ENCODE results near the gene HSD17B11.
"Not testable (repeated sequence)": the region's sequence is repeated elsewhere in the genome, so short reads cannot be mapped to it uniquely, and the experiment has no call there.

HSD17B11 gene

DNA sequence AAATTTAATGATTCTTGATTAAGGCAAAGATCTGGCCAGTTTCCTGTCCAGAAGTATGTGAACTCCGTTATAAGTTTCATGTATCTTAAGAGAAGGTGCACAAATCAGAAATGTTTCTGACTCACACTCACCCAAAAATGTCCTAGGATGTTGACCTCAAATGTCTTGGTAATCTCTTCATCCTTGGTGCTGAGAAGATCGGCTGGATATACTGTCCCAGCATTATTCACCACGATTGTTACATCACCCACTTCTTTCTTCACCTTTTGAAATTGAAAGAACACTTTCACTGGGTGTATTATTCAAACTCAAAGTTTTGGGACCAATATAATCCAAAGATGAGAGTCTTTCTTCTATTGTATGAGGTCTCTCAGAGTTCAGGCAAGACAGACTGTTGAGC lies 74.0 kb downstream of the HSD17B11 start:
- no peak for TF ChIP-seq SUZ12 (IDR thresholded peaks at IDR 0.05; ENCODE audit: extremely low read depth, insufficient read depth, insufficient read length)
- no peak for TF ChIP-seq YY1 (IDR thresholded peaks at IDR 0.05; ENCODE audit: insufficient read depth, insufficient read length)
- TF ChIP-seq ZNF274 (IDR thresholded peaks at IDR 0.05; ENCODE audit: low read depth, low read length), result no peak
- Histone ChIP-seq H3K36me3 (ENCODE audit: insufficient read depth, insufficient read length, low read length) (no peaks in the 10 kb centered on the region), H3K4me1 (ENCODE audit: insufficient read depth, insufficient read length) (no peaks in the 10 kb centered on the region), H3K4me3 (ENCODE audit: insufficient read length, low read depth) (no peak overlapping the region), H3K9me3 (ENCODE audit: insufficient read depth, low read length) (no peaks in the 10 kb centered on the region), H3K27me3 (ENCODE audit: insufficient read depth, insufficient read length) (no peaks in the 10 kb centered on the region), H3K9ac (ENCODE audit: insufficient read length, low read depth) (no peak overlapping the region)
- no peak for DNase-seq (ENCODE audit: low read depth, low spot score)

DNA sequence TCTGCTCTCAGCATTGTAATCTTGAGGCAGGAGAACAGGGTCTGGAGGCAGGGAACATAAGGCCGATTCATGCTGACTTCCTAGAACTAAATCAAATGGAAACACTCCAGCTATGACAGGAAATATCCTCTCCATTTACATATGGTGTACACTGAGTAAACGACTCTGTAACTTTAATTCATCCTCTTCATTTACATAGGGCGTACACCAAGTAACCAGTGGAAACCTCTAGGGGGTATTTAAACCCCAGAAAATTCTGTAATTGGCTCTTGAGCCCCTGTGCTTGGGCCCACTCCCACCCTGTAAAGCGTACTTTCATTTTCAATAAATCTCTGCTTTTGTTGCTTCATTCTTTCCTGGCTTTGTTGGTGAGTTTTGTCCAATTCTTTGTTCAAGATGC lies 76.0 kb downstream of the HSD17B11 start:
- DNase-seq (ENCODE audit: low read depth, low spot score); H3K36me3 ChIP-seq (ENCODE audit: insufficient read depth, insufficient read length, low read length); H3K9ac ChIP-seq (ENCODE audit: insufficient read length, low read depth); H3K9me3 ChIP-seq (ENCODE audit: insufficient read depth, low read length); H3K27me3 ChIP-seq (ENCODE audit: insufficient read depth, insufficient read length); H3K4me1 ChIP-seq (ENCODE audit: insufficient read depth, insufficient read length); H3K4me3 ChIP-seq (ENCODE audit: insufficient read length, low read depth): not testable (repeated sequence)

DNA sequence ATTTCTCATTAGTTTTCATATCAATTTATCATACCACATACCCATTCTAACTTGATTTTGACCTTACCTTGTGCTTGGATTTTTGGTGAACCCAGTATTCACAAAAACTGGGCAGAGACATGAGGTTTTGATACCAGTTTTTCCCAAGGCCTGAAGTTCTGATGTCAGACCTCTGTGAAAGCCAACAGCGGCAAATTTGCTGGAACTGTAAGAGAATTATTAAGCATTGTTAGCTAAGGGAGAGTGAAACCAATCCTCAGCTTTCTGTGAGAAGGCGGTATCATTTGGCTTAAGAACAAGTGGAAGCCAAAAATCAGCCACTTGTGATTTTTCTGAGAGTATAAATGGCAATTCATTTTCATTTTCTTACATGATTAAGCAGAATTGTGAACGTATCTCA lies 77.2 kb downstream of the HSD17B11 start:
- TF ChIP-seq ZNF274 (IDR thresholded peaks at IDR 0.05; ENCODE audit: low read depth, low read length), result no peak
- TF ChIP-seq SUZ12 (IDR thresholded peaks at IDR 0.05; ENCODE audit: extremely low read depth, insufficient read depth, insufficient read length), result no peak
- no peak for TF ChIP-seq YY1 (IDR thresholded peaks at IDR 0.05; ENCODE audit: insufficient read depth, insufficient read length)
- H3K9me3 ChIP-seq (ENCODE audit: insufficient read depth, low read length), result no peaks in the 10 kb centered on the region
- no peaks in the 10 kb centered on the region for H3K36me3 ChIP-seq (ENCODE audit: insufficient read depth, insufficient read length, low read length)
- H3K9ac ChIP-seq (ENCODE audit: insufficient read length, low read depth), result no peak overlapping the region
- DNase-seq (ENCODE audit: low read depth, low spot score), result no peak
- H3K4me3 ChIP-seq (ENCODE audit: insufficient read length, low read depth), result no peak overlapping the region
- no peaks in the 10 kb centered on the region for H3K4me1 ChIP-seq (ENCODE audit: insufficient read depth, insufficient read length)
- no peaks in the 10 kb centered on the region for H3K27me3 ChIP-seq (ENCODE audit: insufficient read depth, insufficient read length)

DNA sequence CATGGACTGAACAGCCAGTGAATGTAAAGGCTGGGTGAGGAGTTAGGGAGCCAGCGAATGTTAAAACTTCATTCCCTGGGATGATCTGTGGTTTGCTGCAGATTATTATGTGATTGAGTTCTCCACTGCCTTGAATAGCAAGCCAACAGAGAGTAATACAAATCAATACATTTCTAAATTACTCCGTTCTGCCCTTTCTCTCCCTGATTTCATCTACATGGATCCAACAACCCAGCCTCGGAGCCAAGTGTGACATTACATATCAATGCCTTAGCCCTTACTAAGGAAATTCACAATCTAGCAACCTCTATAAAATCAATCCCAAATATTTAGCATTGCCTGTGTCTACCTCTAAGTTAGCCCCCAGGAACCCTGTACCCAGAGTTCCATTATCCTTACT lies 79.3 kb downstream of the HSD17B11 start:
- DNase-seq (ENCODE audit: low read depth, low spot score), result no peak
- Histone ChIP-seq H3K9me3 (ENCODE audit: insufficient read depth, low read length) (no peaks in the 10 kb centered on the region), H3K4me3 (ENCODE audit: insufficient read length, low read depth) (no peak overlapping the region), H3K27me3 (ENCODE audit: insufficient read depth, insufficient read length) (no peaks in the 10 kb centered on the region), H3K4me1 (ENCODE audit: insufficient read depth, insufficient read length) (no peaks in the 10 kb centered on the region), H3K9ac (ENCODE audit: insufficient read length, low read depth) (no peak overlapping the region), H3K36me3 (ENCODE audit: insufficient read depth, insufficient read length, low read length) (no peaks in the 10 kb centered on the region)
- TF ChIP-seq YY1 (IDR thresholded peaks at IDR 0.05; ENCODE audit: insufficient read depth, insufficient read length) (no peak), ZNF274 (IDR thresholded peaks at IDR 0.05; ENCODE audit: low read depth, low read length) (no peak), SUZ12 (IDR thresholded peaks at IDR 0.05; ENCODE audit: extremely low read depth, insufficient read depth, insufficient read length) (no peak)

DNA sequence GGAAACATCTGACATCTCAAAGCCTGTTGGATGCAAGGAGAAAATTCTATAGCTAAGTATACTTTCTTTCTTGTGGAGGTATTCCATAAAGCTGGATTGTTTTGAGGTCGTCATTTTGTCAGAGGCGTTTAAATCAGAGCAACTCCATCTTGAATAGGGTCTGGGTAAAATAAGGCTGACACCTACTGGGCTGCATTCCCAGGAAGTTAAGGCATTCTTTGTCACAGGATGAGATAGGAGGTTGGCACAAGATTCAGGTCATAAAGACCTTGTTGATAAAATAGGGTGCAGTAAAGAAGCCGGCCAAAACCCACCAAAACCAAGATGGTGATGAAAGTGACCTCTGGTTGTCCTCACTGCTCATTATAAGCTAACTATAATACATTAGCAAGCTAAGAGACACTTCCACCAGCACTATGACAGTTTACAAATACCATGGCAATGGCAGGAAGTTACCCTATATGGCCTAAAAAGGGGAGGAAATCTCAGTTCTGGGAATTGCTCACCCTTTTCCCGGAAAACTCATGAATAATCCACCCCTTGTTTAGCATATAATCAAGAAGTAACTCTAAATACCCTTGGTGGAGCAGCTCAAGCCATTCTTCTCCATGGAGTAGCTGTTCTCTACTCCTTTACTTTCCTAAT lies 80.2 kb downstream of the HSD17B11 start:
- no peaks in the 10 kb centered on the region for H3K9me3 ChIP-seq (ENCODE audit: insufficient read depth, low read length)
- TF ChIP-seq YY1 (IDR thresholded peaks at IDR 0.05; ENCODE audit: insufficient read depth, insufficient read length) (no peak), SUZ12 (IDR thresholded peaks at IDR 0.05; ENCODE audit: extremely low read depth, insufficient read depth, insufficient read length) (no peak), ZNF274 (IDR thresholded peaks at IDR 0.05; ENCODE audit: low read depth, low read length) (no peak)
- no peaks in the 10 kb centered on the region for H3K36me3 ChIP-seq (ENCODE audit: insufficient read depth, insufficient read length, low read length)
- no peaks in the 10 kb centered on the region for H3K27me3 ChIP-seq (ENCODE audit: insufficient read depth, insufficient read length)
- no peak overlapping the region for H3K9ac ChIP-seq (ENCODE audit: insufficient read length, low read depth)
- no peaks in the 10 kb centered on the region for H3K4me1 ChIP-seq (ENCODE audit: insufficient read depth, insufficient read length)
- no peak overlapping the region for H3K4me3 ChIP-seq (ENCODE audit: insufficient read length, low read depth)
- DNase-seq (ENCODE audit: low read depth, low spot score), result no peak

DNA sequence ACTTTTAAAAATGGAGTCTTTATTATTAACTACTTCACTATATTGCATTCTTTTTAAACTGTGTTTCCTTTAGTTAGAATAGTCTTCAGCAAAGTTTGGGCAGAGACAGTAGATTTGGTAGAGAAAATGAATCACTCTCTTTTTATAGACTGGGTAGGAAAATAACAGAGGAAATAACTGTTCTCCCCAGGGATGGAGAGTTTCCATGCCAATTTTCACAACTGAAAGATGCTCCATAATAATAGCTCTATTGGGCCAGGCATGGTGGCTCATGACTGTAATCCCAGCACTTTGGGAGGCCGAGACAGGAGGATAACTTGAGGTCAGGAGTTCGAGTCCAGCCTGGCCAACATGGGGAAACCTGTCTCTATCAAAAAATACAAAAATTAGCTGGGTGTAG lies 81.4 kb downstream of the HSD17B11 start:
- no peaks in the 10 kb centered on the region for H3K36me3 ChIP-seq (ENCODE audit: insufficient read depth, insufficient read length, low read length)
- H3K4me3 ChIP-seq (ENCODE audit: insufficient read length, low read depth), result no peak overlapping the region
- TF ChIP-seq SUZ12 (IDR thresholded peaks at IDR 0.05; ENCODE audit: extremely low read depth, insufficient read depth, insufficient read length) (no peak), YY1 (IDR thresholded peaks at IDR 0.05; ENCODE audit: insufficient read depth, insufficient read length) (no peak), ZNF274 (IDR thresholded peaks at IDR 0.05; ENCODE audit: low read depth, low read length) (no peak)
- no peak overlapping the region for H3K9ac ChIP-seq (ENCODE audit: insufficient read length, low read depth)
- no peaks in the 10 kb centered on the region for H3K27me3 ChIP-seq (ENCODE audit: insufficient read depth, insufficient read length)
- no peaks in the 10 kb centered on the region for H3K4me1 ChIP-seq (ENCODE audit: insufficient read depth, insufficient read length)
- H3K9me3 ChIP-seq (ENCODE audit: insufficient read depth, low read length), result no peaks in the 10 kb centered on the region
- DNase-seq (ENCODE audit: low read depth, low spot score), result no peak

DNA sequence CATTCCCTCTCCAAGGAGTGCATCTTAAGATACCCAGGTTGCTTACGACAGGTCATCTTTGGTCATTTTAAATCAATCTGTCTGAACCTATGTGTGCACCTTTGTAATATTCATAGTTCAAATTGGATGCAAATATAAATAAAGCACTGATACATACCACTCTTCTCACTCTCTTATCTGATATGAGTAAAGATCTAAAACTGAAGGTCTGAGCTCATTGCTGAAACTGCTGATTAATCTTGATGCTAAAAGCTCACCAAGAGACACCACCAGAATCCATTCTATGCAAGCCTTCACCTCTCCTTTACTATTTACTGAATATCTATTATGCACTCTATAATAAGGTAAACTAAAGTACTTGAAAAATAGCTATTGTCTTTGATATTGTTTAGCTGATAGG lies 84.9 kb downstream of the HSD17B11 start:
- no peaks in the 10 kb centered on the region for H3K27me3 ChIP-seq (ENCODE audit: insufficient read depth, insufficient read length)
- H3K4me3 ChIP-seq (ENCODE audit: insufficient read length, low read depth), result no peak overlapping the region
- no peaks in the 10 kb centered on the region for H3K9me3 ChIP-seq (ENCODE audit: insufficient read depth, low read length)
- H3K36me3 ChIP-seq (ENCODE audit: insufficient read depth, insufficient read length, low read length), result no peaks in the 10 kb centered on the region
- DNase-seq (ENCODE audit: low read depth, low spot score), result no peak
- TF ChIP-seq SUZ12 (IDR thresholded peaks at IDR 0.05; ENCODE audit: extremely low read depth, insufficient read depth, insufficient read length) (no peak), ZNF274 (IDR thresholded peaks at IDR 0.05; ENCODE audit: low read depth, low read length) (no peak), YY1 (IDR thresholded peaks at IDR 0.05; ENCODE audit: insufficient read depth, insufficient read length) (no peak)
- H3K4me1 ChIP-seq (ENCODE audit: insufficient read depth, insufficient read length), result no peaks in the 10 kb centered on the region
- no peak overlapping the region for H3K9ac ChIP-seq (ENCODE audit: insufficient read length, low read depth)

DNA sequence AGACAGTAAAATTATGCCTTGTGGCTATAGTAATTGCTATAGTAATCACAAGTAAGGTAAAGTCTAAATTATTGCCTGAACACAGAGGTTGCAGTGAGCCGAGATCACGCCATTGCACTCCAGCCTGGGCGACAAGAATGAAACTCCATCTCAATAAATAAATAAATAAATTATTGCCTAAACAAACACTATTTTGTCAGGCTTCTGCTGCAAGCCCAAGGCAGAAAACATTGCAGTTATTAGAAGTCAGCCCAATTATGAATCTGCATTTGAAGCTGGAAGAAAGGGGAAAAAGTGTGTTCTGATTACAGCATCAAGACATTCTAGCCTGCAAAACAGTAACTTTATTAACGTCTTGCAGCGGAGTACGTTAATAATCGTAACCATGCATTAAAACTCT lies 85.4 kb downstream of the HSD17B11 start:
- Histone ChIP-seq H3K9ac (ENCODE audit: insufficient read length, low read depth) (no peak overlapping the region), H3K36me3 (ENCODE audit: insufficient read depth, insufficient read length, low read length) (no peaks in the 10 kb centered on the region), H3K4me1 (ENCODE audit: insufficient read depth, insufficient read length) (no peaks in the 10 kb centered on the region), H3K4me3 (ENCODE audit: insufficient read length, low read depth) (no peak overlapping the region), H3K9me3 (ENCODE audit: insufficient read depth, low read length) (no peaks in the 10 kb centered on the region), H3K27me3 (ENCODE audit: insufficient read depth, insufficient read length) (no peaks in the 10 kb centered on the region)
- DNase-seq (ENCODE audit: low read depth, low spot score), result no peak
- TF ChIP-seq ZNF274 (IDR thresholded peaks at IDR 0.05; ENCODE audit: low read depth, low read length) (no peak), SUZ12 (IDR thresholded peaks at IDR 0.05; ENCODE audit: extremely low read depth, insufficient read depth, insufficient read length) (no peak), YY1 (IDR thresholded peaks at IDR 0.05; ENCODE audit: insufficient read depth, insufficient read length) (no peak)

Data from NT2/D1 (cell line).